Natural killer cell treated with Interleukin-12 subunit alpha and Interleukin-12 subunit beta and Interleukin-15 and Interleukin-18, amount 100 ng/mL, for 72 hours (primary cell): ENCODE data around the gene FREM3. TPM values are rescaled to one million over a fixed set of nuclear protein-coding genes. Genes with fewer than 3 reads are reported as not detected.
"Not testable (repeated sequence)": the region's sequence is repeated elsewhere in the genome, so short reads cannot be mapped to it uniquely, and the experiment has no call there.

Source experiments
- ATAC-seq, 2 donors: fragments of 150-1000 bp; cut with Tn5 transposase in 1 of 2; sonication (Bioruptor Pico), chemical (Tn5 transposase) in 1 of 2; 2 replicates each; pipeline ENCODE4 v1.10.0; 2021
- DNase-seq: peaks from one replicate; pipeline ENCODE4 v3.0.0; 2022; ENCODE audit warnings: low spot score
- H3K27ac Mint-ChIP-seq, 2 donors: 1 replicate in 1 of 2; 2 replicates in 1 of 2; pipeline ENCODE4 v1.8.0; 2022; ENCODE audit warnings: mixed read lengths in 2 of 2, mild to moderate bottlenecking in 1 of 2, moderate library complexity in 1 of 2
- H3K27me3 Mint-ChIP-seq, 2 donors: 1 replicate in 1 of 2; 2 replicates in 1 of 2; pipeline ENCODE4 v1.8.0; 2022; ENCODE audit warnings: mixed read lengths in 2 of 2
- H3K36me3 Mint-ChIP-seq: one replicate; pipeline ENCODE4 v1.8.0; 2022; ENCODE audit warnings: mixed read lengths
- H3K4me1 Mint-ChIP-seq, 2 donors: 1 replicate in 1 of 2; 2 replicates in 1 of 2; pipeline ENCODE4 v1.8.0; 2022; ENCODE audit warnings: low read depth in 2 of 2, mixed read lengths in 2 of 2, mild to moderate bottlenecking in 1 of 2
- H3K4me3 Mint-ChIP-seq: one replicate; pipeline ENCODE4 v1.8.0; 2022; ENCODE audit warnings: mixed read lengths
- H3K9me3 Mint-ChIP-seq: 2 replicates; pipeline ENCODE4 v1.8.0; 2022; ENCODE audit warnings: mixed read lengths
- total RNA-seq, 2 donors: library from RNA; stranded (reverse); gene quantifications; one replicate each; pipeline ENCODE4 v1.2.3, GENCODE V29; 2022

FREM3 gene
- total RNA-seq, 2 donors from 2014 or later, result not detected

DNA sequence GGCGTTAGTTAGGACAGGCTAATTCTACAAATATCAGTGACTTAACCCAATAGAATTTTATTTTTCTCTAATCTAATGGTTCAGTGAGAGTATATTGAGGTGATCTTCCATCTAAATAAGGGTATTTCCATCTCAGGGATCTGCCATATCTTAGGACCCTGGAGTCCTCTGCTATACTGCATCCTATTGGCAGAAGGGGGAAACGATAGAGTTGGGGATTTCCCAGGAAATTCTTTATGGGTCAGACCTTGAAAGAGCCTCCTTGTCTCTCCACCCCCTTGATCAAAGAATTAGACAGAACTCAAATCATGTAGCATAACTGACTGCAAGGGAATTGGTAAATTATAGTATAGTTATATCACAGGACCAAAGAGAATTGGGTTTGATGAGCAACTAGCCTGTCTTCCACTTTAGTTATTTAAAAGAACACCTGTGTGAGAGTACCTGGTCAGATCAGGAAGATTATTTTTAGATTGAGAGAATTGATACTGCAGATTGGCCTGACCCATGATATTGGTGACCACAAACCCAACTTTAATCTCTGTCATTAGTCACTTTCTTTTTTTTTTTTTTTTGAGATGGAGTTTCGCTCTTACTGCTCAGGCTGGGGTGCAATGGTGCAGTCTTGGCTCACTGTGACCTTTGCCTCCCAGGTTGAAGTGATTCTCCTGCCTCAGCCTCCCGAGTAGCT is 161.4 kb downstream of the FREM3 start:
- no peak overlapping the region for H3K4me3 Mint-ChIP-seq
- DNase-seq (no peak), ATAC-seq (no peak)
- H3K9me3 Mint-ChIP-seq, result no peaks in the 10 kb centered on the region
- H3K4me1 Mint-ChIP-seq, result peaks cover 15% of the 10 kb centered on the region in 2 donors
- peak overlapping the region; percentile 14 to 51 for H3K27ac Mint-ChIP-seq
- peaks cover 60% of the 10 kb centered on the region for H3K36me3 Mint-ChIP-seq
- no peaks in the 10 kb centered on the region for H3K27me3 Mint-ChIP-seq

DNA sequence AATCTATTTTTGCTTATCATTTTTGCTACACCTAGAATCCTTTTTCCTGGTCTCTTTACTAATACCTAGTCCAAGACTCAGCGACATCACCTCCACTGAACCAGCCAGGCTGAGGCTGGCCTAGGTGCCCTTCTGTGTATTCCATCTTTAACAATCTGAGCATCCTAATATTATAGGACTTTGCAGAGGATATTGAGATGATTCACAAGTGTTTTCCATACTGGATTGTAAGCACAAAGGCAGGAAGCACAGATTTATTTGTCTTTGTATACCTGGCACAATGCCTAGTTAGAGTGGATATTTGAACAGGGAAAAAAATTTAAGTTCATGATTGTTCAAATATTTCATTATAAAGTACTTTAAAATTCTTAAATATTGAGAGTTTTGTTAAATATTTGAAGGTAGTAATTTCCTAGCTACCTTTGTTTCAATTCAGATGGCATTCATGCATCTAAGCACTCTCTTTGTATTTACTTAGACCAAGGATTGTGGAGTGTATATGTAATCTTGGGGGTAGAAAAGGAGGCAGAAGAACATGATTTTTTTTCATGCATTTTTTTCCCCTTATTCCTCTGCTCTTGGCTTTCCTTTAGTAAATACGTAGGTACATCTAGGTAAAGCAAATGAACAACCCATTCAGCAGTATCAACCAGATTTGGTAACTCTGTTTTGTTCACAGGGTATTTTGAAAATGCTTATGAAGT is 168.5 kb downstream of the FREM3 start:
- DNase-seq, result no peak
- H3K36me3 Mint-ChIP-seq, result peaks cover 41% of the 10 kb centered on the region
- no peak for ATAC-seq
- no peaks in the 10 kb centered on the region for H3K9me3 Mint-ChIP-seq
- H3K4me1 Mint-ChIP-seq, result peaks cover 0 to 4% of the 10 kb centered on the region in 2 donors
- H3K4me3 Mint-ChIP-seq, result no peak overlapping the region
- no peaks in the 10 kb centered on the region for H3K27me3 Mint-ChIP-seq
- no peak overlapping the region for H3K27ac Mint-ChIP-seq

DNA sequence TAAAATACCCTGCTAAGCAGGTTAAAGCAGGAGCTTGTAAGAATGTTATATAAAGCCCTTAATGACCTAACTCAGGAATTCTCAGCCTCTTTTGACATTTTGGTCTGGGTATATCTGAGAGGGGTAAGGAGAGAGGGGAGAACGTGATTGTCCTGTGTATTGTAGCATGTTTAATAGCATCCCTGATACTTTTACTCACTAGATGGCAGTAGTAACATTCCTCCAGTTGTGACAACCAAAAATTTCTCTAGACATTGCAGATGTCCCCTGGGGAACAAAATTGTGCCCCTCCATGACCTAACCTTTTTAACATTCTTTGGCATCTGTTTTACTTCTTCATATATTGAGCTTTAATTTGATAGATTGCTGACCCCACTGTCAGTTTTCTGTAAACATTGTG is 169.1 kb downstream of the FREM3 start:
- no peak for DNase-seq
- ATAC-seq, result no peak
- H3K27ac Mint-ChIP-seq, result no peak overlapping the region
- peaks cover 38% of the 10 kb centered on the region for H3K36me3 Mint-ChIP-seq
- no peaks in the 10 kb centered on the region for H3K27me3 Mint-ChIP-seq
- no peak overlapping the region for H3K4me3 Mint-ChIP-seq
- H3K4me1 Mint-ChIP-seq, result peaks cover 0 to 4% of the 10 kb centered on the region in 2 donors
- no peaks in the 10 kb centered on the region for H3K9me3 Mint-ChIP-seq

DNA sequence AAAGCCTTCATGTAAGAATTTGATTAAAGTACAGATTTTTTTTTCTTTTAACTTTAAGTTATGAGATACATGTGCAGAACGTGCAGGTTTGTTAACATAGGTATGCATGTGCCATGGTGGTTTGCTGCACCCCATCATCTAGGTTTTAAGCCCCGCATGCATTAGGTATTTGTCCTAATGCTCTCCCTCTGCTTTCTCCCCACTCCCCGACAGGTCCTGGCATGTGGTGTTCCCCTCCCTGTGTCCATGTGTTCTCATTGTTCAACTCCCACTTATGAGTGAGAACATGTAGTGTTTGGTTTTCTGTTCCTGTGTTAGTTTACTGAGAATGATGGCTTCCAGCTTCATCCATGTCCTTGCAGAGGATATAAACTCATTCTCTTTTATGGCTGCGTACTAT is 172.4 kb downstream of the FREM3 start:
- not testable (repeated sequence) for H3K27me3 Mint-ChIP-seq, ATAC-seq, H3K9me3 Mint-ChIP-seq, H3K27ac Mint-ChIP-seq, H3K4me3 Mint-ChIP-seq, DNase-seq, H3K4me1 Mint-ChIP-seq
- peaks cover 38% of the 10 kb centered on the region for H3K36me3 Mint-ChIP-seq

Other genes with a start within 250 kb of the FREM3 start
- 10 to 100 TPM; 42.6 to 44.7 TPM for gene SMARCA5, start 187.0 kb downstream of the FREM3 start, total RNA-seq
- 1 to 10 TPM in 1 of 2 donors, under 1 TPM in 1; 0.50 to 2.9 TPM for gene GYPE, start 204.9 kb upstream of the FREM3 start, total RNA-seq